OCI-LY7 (cell line): ENCODE data around the gene M6PR. TPM values are rescaled to one million over a fixed set of nuclear protein-coding genes. Genes with fewer than 3 reads are reported as not detected.
"Not testable (repeated sequence)": the region's sequence is repeated elsewhere in the genome, so short reads cannot be mapped to it uniquely, and the experiment has no call there.

Experiments
- BruUV-seq: library from RNA; stranded (reverse); fragments of 400-500 nt; replicated peaks from 2 replicates; lab custom pipeline; 2021; lab: Mats Ljungman, UMichigan
- CTCF ChIA-PET: fragments of 300-600 bp; sonication (Branson Sonifier 250); formaldehyde crosslinking; loops from one replicate; lab custom pipeline; 2022; ENCODE audit warnings: antibody characterized with exemption; ENCODE audit not compliant: unreplicated experiment; lab: Charles Lee
- POLR2A ChIA-PET: fragments of 300-600 bp; sonication (Branson Sonifier 250); formaldehyde crosslinking; loops from one replicate; lab custom pipeline; 2022; ENCODE audit warnings: antibody characterized with exemption; lab: Charles Lee
- DNase-seq: peaks from one replicate; pipeline ENCODE4 v3.0.0-alpha.2; 2015; ENCODE audit warnings: low spot score
- H2AFZ ChIP-seq: fragments of 200-600 bp; sonication (generic), shearing (Covaris generic); 2 replicates; pipeline ENCODE4 v1.6.1; 2014; ENCODE audit warnings: mild to moderate bottlenecking, antibody characterized with exemption, low read length, moderate library complexity
- H3K27ac ChIP-seq: fragments of 200-600 bp; sonication (generic); 2 replicates; pipeline ENCODE4 v1.5.1; 2014; ENCODE audit warnings: mixed run types, low read depth, mild to moderate bottlenecking, moderate library complexity, low read length, inconsistent platforms; ENCODE audit not compliant: poor library complexity, severe bottlenecking
- H3K36me3 ChIP-seq: fragments of 200-600 bp; sonication (generic); 2 replicates; pipeline ENCODE4 v1.6.1; 2014; ENCODE audit warnings: mild to moderate bottlenecking, antibody characterized with exemption, low read length, moderate library complexity, mixed read lengths; ENCODE audit not compliant: insufficient read depth
- H3K4me1 ChIP-seq: fragments of 200-600 bp; sonication (generic); 2 replicates; pipeline ENCODE4 v1.5.1; 2014; ENCODE audit warnings: mild to moderate bottlenecking, low read length; ENCODE audit not compliant: insufficient read depth, poor library complexity, severe bottlenecking
- H3K4me2 ChIP-seq: fragments of 200-600 bp; sonication (generic); 2 replicates; pipeline ENCODE4 v1.6.1; 2014; ENCODE audit warnings: mild to moderate bottlenecking, low read length
- H3K4me3 ChIP-seq: fragments of 200-600 bp; sonication (generic); 2 replicates; pipeline ENCODE4 v1.5.1; 2014; ENCODE audit warnings: mild to moderate bottlenecking, low read depth, low read length; ENCODE audit not compliant: poor library complexity, severe bottlenecking
- H3K79me2 ChIP-seq: fragments of 200-600 bp; sonication (generic); 2 replicates; pipeline ENCODE4 v1.6.1; 2016; ENCODE audit warnings: low read depth, mild to moderate bottlenecking, low read length, moderate library complexity, mixed read lengths; ENCODE audit not compliant: insufficient read depth
- H3K9me2 ChIP-seq: fragments of 200-600 bp; sonication (generic); 2 replicates; pipeline ENCODE4 v1.6.1; 2016; ENCODE audit warnings: mild to moderate bottlenecking, low read length, mixed read lengths; ENCODE audit not compliant: insufficient read depth
- H3K9me3 ChIP-seq: fragments of 200-600 bp; sonication (generic); 2 replicates; pipeline ENCODE4 v1.6.1; 2014; ENCODE audit warnings: mild to moderate bottlenecking, mixed run types, low read length, mixed read lengths
- H4K20me1 ChIP-seq: fragments of 200-600 bp; sonication (generic); 2 replicates; pipeline ENCODE4 v1.6.1; 2014; ENCODE audit warnings: mild to moderate bottlenecking, antibody characterized with exemption, low read length, moderate library complexity, mixed read lengths; ENCODE audit not compliant: insufficient read depth
- CTCF ChIP-seq: fragments of 200-600 bp; sonication (generic); conservative IDR thresholded peaks from 2 replicates; pipeline ENCODE4 v1.5.1; 2014; ENCODE audit warnings: mild to moderate bottlenecking, antibody characterized with exemption, low read length, moderate library complexity, mixed read lengths
- EZH2phosphoT487 ChIP-seq: fragments of 200-600 bp; sonication (generic); IDR thresholded peaks from 2 replicates; pipeline ENCODE4 v1.6.1; 2018; ENCODE audit warnings: low read depth, borderline replicate concordance, mild to moderate bottlenecking, mixed run types, antibody characterized with exemption, low read length, moderate library complexity, mixed read lengths
- intact Hi-C: fragments of 100-400 bp; cut with micrococcal nuclease; formaldehyde crosslinking; loops from one replicate; pipeline ENCODE4 v1.10.0; 2022; ENCODE audit not compliant: unreplicated experiment
- total RNA-seq, 2 experiments: library from RNA; depleted of rRNA in 1 of 2; stranded (reverse); fragments of >200 nt in 1 of 2; shearing (Covaris generic) in 1 of 2; gene quantifications; 2 replicates each; pipeline ENCODE4 v1.2.3, GENCODE V29; 2014 to 2022

M6PR gene
- total RNA-seq, 2 experiments from 2014 or later = 108 to 144 TPM

- not testable (repeated sequence) for BruUV-seq
- peak within 1 kb of the TSS; percentile 56 for H3K27ac ChIP-seq
Observed at GRCh38 chr12:8914033-8914715, 35.3 kb downstream of the M6PR start, which contains the start of gene PHC1. Gene PHC1, plus strand, starts transcription at chr12:8914509. Its CDS starts 3,169 bp downstream, at chr12:8917678.

GRCh38 chr12:8913702-8914032 is 35.8 kb downstream of the M6PR start:
- peak overlapping the region; percentile 87 for H3K4me3 ChIP-seq
- TF ChIP-seq CTCF (no peak), EZH2phosphoT487 (no peak)
- intact Hi-C loops = loop anchor here (2.0 kb wide), 1 partner anchor 35 kb away; the partner anchor contains the start of gene M6PR
- DNase-seq = no peak
- peak overlapping the region; percentile 87 for H3K4me2 ChIP-seq
- H3K9me2 ChIP-seq = no peaks in the 10 kb centered on the region
- peak overlapping the region; percentile 56 for H3K27ac ChIP-seq
- peaks cover 5% of the 10 kb centered on the region for H3K36me3 ChIP-seq
- H3K9me3 ChIP-seq = no peaks in the 10 kb centered on the region
- POLR2A ChIA-PET = interaction anchor here (0.6 to 2.0 kb wide), 2 partner anchors 37 to 371 kb away, joined by 4 read pairs; no protein-coding TSS in a partner anchor
- H2AFZ ChIP-seq = peak overlapping the region; percentile 98
- H3K79me2 ChIP-seq = peaks cover 16% of the 10 kb centered on the region; the same call in 1 of the 2 replicates
- BruUV-seq = no TSS peak
- peaks cover 43% of the 10 kb centered on the region for H3K4me1 ChIP-seq
- CTCF ChIA-PET = interaction anchor here (0.5 to 0.8 kb wide), 2 partner anchors 16 to 38 kb away, joined by 3 to 5 read pairs; no protein-coding TSS in a partner anchor
- no peaks in the 10 kb centered on the region for H4K20me1 ChIP-seq

More at GRCh38 chr12:8914033-8914715, 35.3 kb downstream of the M6PR start, which contains the start of gene PHC1:
- H3K4me2 ChIP-seq = peak within 1 kb of the TSS; percentile 89
- TF ChIP-seq CTCF = peak; percentile 63
- peak; percentile 84 for DNase-seq
- ChIA-PET POLR2A (interaction anchor here (0.5 to 2.0 kb wide), 4 partner anchors 25 to 123 kb away, joined by 3 to 5 read pairs (median 4); no protein-coding TSS in a partner anchor), CTCF (interaction anchor here (0.5 to 0.8 kb wide), 2 partner anchors 16 to 37 kb away, joined by 3 to 5 read pairs; no protein-coding TSS in a partner anchor)
- peaks cover 43% of the 10 kb centered on the region for H3K4me1 ChIP-seq
- intact Hi-C loops, H3K9me2 ChIP-seq, H3K36me3 ChIP-seq, H3K9me3 ChIP-seq, H4K20me1 ChIP-seq: not testable (repeated sequence)
- H3K4me3 ChIP-seq = peak within 1 kb of the TSS; percentile 87
- peak within 1 kb of the TSS; percentile 98 for H2AFZ ChIP-seq
- H3K79me2 ChIP-seq = peaks cover 16% of the 10 kb centered on the region; the same call in 1 of the 2 replicates
